Lung (tissue), 13 donors: Measurements from ENCODE around the gene RNF167. TPM values are rescaled to one million over a fixed set of nuclear protein-coding genes. Genes with fewer than 3 reads are reported as not detected.

Experiments used
- ATAC-seq: fragments of 200-7000 bp; cut with Tn5 transposase; one replicate; pipeline ENCODE4 v1.9.1; 2020; ENCODE audit warnings: moderate number of reproducible peaks; ENCODE audit not compliant: insufficient read depth, low FRiP score
- DNase-seq, 3 donors: peaks; one replicate each; pipeline ENCODE4 v3.0.0-alpha.2; 2013 to 2017
- H3K27ac ChIP-seq, 2 donors: one replicate each; pipeline ENCODE4 v1.5.1; 2013; ENCODE audit warnings: mild to moderate bottlenecking in 2 of 2, moderate library complexity in 2 of 2, control low read depth in 1 of 2, inconsistent platforms in 1 of 2, low read depth in 1 of 2, low read length in 1 of 2
- H3K27me3 ChIP-seq, 3 donors: one replicate each; pipeline ENCODE4 v1.5.1; 2013; ENCODE audit warnings: low read length in 2 of 3; ENCODE audit not compliant: control insufficient read depth in 3 of 3, insufficient read depth in 3 of 3
- H3K36me3 ChIP-seq, 4 donors: one replicate each; pipeline ENCODE4 v1.5.1; 2013; ENCODE audit warnings: low read length in 4 of 4, mild to moderate bottlenecking in 1 of 4, moderate library complexity in 1 of 4; ENCODE audit not compliant: control insufficient read depth in 4 of 4, insufficient read depth in 4 of 4
- H3K4me1 ChIP-seq, 5 donors: one replicate each; pipeline ENCODE4 v1.5.1; 2013; ENCODE audit warnings: low read length in 5 of 5, mild to moderate bottlenecking in 2 of 5, moderate library complexity in 1 of 5; ENCODE audit not compliant: control insufficient read depth in 5 of 5, insufficient read depth in 5 of 5
- H3K4me3 ChIP-seq: one replicate; pipeline ENCODE4 v1.5.1; 2013; ENCODE audit warnings: mild to moderate bottlenecking, control low read depth, moderate library complexity
- H3K9ac ChIP-seq, 2 donors: one replicate each; pipeline ENCODE4 v1.5.1; 2013; ENCODE audit warnings: low read length in 2 of 2, control low read depth in 1 of 2; ENCODE audit not compliant: insufficient read depth in 1 of 2
- H3K9me3 ChIP-seq, 4 donors: one replicate each; pipeline ENCODE4 v1.5.1; 2013; ENCODE audit warnings: low read length in 3 of 4, mild to moderate bottlenecking in 1 of 4, moderate library complexity in 1 of 4; ENCODE audit not compliant: control insufficient read depth in 4 of 4, insufficient read depth in 3 of 4
- WGBS, 2 donors: extraction: QIAGEN DNeasy Blood & Tissue Kit; methylation state at CpG; one replicate each; pipeline ENCODE4 v1.1.7; 2013; 5-methylcytosine and 5-hydroxymethylcytosine counted together
- polyA plus RNA-seq, 2 donors: library from polyadenylated mRNA; stranded (reverse); fragments of 200-250 nt; gene quantifications; one replicate each; pipeline ENCODE4 v1.2.1, GENCODE V29; 2013
- small RNA-seq: library from RNA; depleted of rRNA; stranded (forward); fragments of <200 nt; gene quantifications from one replicate; pipeline ENCODE3, GENCODE V24; 2014; ENCODE audit warnings: low replicate concordance
- total RNA-seq, 2 donors: library from RNA; depleted of rRNA in 1 of 2; stranded (reverse); fragments of >200 nt in 1 of 2; gene quantifications; one replicate each; pipeline ENCODE4 v1.2.1, GENCODE V29; 2014 to 2021
- TF ChIP-seq, protein P1 (sequence below): IDR thresholded peaks from 2 replicates; pipeline ENCODE4 v1.5.1; 2012; ENCODE audit warnings: mild to moderate bottlenecking; ENCODE audit errors: control extremely low read depth, extremely low read depth
- donor health status: control.
- donor health status: control.
- donor health status: Bipolar disorder and iron deficiency.
- donor health status: healthy.
- donor health status: DM: yes; HTN: yes; CAD: no.

RNF167 gene
- total and polyA plus RNA-seq, 4 donors = 30.8 to 142 (median 97.0) TPM

DNA sequence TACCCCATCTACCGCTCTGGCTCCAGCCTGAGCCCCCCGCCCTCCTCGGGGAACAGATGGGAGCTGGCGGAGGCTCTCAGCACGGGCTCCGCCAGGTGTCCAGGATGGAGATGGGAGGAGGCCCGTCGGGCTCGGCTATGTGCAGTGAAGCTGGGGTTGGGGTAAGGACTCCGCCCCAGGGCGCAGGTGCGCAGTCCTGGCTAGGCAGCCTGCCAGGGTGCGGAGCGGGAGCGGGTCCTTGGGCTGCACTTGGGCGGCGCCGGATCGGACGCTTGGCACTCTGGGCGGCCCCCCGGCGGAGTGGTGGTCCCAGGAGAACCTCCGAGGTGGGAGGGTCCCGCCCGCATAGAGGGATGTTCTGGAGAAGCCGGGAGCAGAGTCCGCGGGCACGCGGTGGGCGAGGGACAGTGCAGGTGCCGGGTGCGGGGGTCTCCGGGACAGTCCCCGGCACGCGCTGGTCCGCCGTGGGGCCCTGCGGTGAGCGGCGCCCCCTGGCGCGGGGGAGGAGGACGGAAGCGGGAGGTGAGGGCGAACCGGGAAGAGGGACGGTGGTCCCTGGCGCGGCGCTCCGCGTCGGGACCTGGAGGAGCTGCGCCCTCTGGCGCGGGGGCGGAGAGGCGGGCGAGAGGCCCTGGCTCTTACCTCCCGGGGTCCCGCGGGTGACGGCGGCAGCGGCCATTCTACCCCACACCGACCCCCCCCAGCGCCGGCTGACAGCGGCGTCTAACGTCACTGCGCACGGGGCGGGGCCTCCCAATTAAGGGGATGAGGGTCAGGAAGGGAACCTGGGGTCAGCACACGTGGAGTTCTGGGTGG, 47.1 kb downstream of the RNF167 start, which contains the start of gene CAMTA2:
Gene CAMTA2, minus strand, starts transcription at position 725 of the 816 bp plus-strand sequence. CDS start 1,453 bp downstream, outside the sequence.
- Histone ChIP-seq H3K4me1 (peaks cover 8 to 22% (median 14%) of the 10 kb centered on the region in 5 donors), H3K36me3 (peaks cover 3 to 9% (median 5%) of the 10 kb centered on the region in 4 donors), H3K27me3 (no peaks in the 10 kb centered on the region), H3K27ac (peak within 1 kb of the TSS; percentile 91 to 96), H3K9me3 (no peaks in the 10 kb centered on the region), H3K9ac (peak within 1 kb of the TSS; percentile 42 to 79), H3K4me3 (peak within 1 kb of the TSS; percentile 87)
- WGBS, 2 donors = 1% methylated on average over 63 to 78 of the region's 78 CpGs
- ATAC-seq (peak; percentile 88), DNase-seq (peak; percentile 78 to 86 (median 82))
- TF ChIP-seq, protein P1, sequence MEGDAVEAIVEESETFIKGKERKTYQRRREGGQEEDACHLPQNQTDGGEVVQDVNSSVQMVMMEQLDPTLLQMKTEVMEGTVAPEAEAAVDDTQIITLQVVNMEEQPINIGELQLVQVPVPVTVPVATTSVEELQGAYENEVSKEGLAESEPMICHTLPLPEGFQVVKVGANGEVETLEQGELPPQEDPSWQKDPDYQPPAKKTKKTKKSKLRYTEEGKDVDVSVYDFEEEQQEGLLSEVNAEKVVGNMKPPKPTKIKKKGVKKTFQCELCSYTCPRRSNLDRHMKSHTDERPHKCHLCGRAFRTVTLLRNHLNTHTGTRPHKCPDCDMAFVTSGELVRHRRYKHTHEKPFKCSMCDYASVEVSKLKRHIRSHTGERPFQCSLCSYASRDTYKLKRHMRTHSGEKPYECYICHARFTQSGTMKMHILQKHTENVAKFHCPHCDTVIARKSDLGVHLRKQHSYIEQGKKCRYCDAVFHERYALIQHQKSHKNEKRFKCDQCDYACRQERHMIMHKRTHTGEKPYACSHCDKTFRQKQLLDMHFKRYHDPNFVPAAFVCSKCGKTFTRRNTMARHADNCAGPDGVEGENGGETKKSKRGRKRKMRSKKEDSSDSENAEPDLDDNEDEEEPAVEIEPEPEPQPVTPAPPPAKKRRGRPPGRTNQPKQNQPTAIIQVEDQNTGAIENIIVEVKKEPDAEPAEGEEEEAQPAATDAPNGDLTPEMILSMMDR = peak; percentile 31

DNA sequence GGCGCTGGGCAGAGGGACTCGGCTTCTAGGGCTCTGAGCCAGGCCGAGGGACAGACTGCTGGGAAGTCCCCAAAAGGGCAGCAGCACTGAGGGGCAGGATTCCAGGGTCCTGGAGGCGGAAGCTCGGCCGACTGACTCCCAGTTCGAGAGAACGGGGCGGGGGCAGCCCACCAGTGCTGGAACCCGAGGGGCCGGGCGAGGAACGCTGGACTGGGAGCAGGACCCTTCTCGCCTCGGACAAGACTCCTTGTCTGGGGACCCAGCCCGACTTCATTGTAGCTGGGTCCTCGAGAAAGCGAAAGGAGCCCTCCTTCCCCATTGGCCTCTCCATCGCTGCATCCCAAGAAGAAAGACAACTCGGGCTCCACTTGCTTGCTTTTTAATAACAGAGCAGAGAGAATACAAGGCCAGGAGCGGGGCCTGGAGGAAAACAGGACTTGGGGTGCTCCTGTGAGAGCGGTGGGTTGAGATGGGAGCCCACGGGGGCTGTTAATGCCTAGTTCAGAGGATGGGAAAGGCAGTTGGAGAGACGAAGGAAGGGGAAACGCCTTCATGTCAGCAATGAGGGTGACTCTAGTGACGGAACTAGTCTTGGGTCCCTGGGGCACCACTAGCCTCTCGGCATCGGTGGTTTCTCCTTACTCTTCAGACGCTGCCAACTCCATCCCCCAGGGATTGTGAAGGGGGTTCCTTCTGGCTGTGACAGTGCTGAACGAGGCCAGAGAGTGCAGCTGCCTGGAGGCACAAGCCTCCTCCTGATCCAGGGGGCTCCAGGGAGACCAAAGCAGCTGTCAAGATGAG, 47.9 kb downstream of the RNF167 start:
- DNase-seq (peak in 1 of 3 donors; percentile 33), ATAC-seq (no peak)
- H3K27ac ChIP-seq = peak overlapping the region; percentile 91 to 96
- no peaks in the 10 kb centered on the region for H3K27me3 ChIP-seq
- peak overlapping the region; percentile 42 to 79 for H3K9ac ChIP-seq
- H3K36me3 ChIP-seq = peaks cover 0 to under 1% (median 0%) of the 10 kb centered on the region in 4 donors
- peaks cover 8 to 22% (median 14%) of the 10 kb centered on the region in 5 donors for H3K4me1 ChIP-seq
- no peaks in the 10 kb centered on the region for H3K9me3 ChIP-seq
- 2 to 3% methylated on average over 30 of the region's 30 CpGs for WGBS, 2 donors
- TF ChIP-seq, protein P1 = no peak
- peak overlapping the region; percentile 87 for H3K4me3 ChIP-seq

DNA sequence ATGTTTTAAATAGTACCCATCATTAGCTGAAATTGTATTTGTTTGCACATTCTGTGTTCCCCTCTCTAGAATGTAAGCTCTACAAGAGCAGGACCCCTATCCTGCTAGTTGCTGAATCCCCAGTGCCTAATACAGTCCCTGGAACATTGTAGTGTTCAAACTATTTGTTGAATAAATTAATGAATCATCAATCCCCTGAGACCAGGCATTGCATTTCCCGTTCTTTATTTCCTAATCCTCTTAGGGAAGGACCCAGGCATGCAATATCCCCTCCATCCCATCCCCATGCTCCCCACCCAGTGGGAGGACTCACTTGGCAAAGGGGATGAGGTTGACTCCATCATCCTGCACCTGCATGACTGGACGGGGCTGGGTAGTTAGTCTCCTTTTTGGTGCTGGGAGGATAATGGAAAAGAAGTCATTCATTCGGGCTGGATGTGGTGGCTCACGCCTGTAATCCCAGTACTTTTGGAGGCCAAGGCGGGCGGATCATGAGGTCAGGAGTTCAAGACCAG, 54.1 kb downstream of the RNF167 start:
- no peaks in the 10 kb centered on the region for H3K9me3 ChIP-seq
- DNase-seq = no peak
- no peak overlapping the region for H3K4me3 ChIP-seq
- H3K36me3 ChIP-seq = no peaks in the 10 kb centered on the region
- H3K9ac ChIP-seq = no peak overlapping the region
- peaks cover 0 to 13% (median 2%) of the 10 kb centered on the region in 5 donors for H3K4me1 ChIP-seq
- no peak overlapping the region for H3K27ac ChIP-seq
- TF ChIP-seq, protein P1 = no peak
- WGBS, 2 donors = 85 to 89% methylated on average over 6 of the region's 6 CpGs
- ATAC-seq = no peak
- H3K27me3 ChIP-seq = no peaks in the 10 kb centered on the region

Small RNA genes within 50 kb of the gene (small RNA-seq; reads per million reads assigned to genes)
- not detected for gene MIR6864
- not detected for gene MIR6865

Other genes starting within 250 kb of the RNF167 start
- 10 to 100 TPM; 26.6 to 53.9 TPM for gene PELP1, start 236.1 kb upstream of the RNF167 start, total RNA-seq
- 10 to 100 TPM; 21.0 to 28.6 TPM for gene PELP1, start 236.1 kb upstream of the RNF167 start, polyA plus RNA-seq
- 100 to 1,000 TPM in 1 of 2 donors, 10 to 100 TPM in 1; 27.2 to 186 TPM for gene ARRB2, start 229.6 kb upstream of the RNF167 start, total RNA-seq
- gene ARRB2, start 229.6 kb upstream of the RNF167 start, polyA plus RNA-seq = 100 to 1,000 TPM in 1 of 2 donors, 10 to 100 TPM in 1; 98.5 to 222 TPM
- 10 to 100 TPM; 14.3 to 27.3 TPM for gene MED11, start 208.8 kb upstream of the RNF167 start, total RNA-seq
- 10 to 100 TPM; 31.4 to 48.5 TPM for gene MED11, start 208.8 kb upstream of the RNF167 start, polyA plus RNA-seq
- gene ZMYND15, start 200.4 kb upstream of the RNF167 start, total RNA-seq = 1 to 10 TPM; 2.3 to 9.0 TPM
- gene ZMYND15, start 200.4 kb upstream of the RNF167 start, polyA plus RNA-seq = 1 to 10 TPM; 6.6 to 9.7 TPM
- gene CXCL16, start 200.3 kb upstream of the RNF167 start, total RNA-seq = 100 to 1,000 TPM in 1 of 2 donors, 10 to 100 TPM in 1; 32.7 to 139 TPM
- gene CXCL16, start 200.3 kb upstream of the RNF167 start, polyA plus RNA-seq = 100 to 1,000 TPM in 1 of 2 donors, 10 to 100 TPM in 1; 82.3 to 252 TPM
- not detected for gene TM4SF5, start 168.4 kb upstream of the RNF167 start, total RNA-seq
- not detected for gene TM4SF5, start 168.4 kb upstream of the RNF167 start, polyA plus RNA-seq
- gene VMO1, start 153.9 kb upstream of the RNF167 start, total RNA-seq = 10 to 100 TPM in 1 of 2 donors, 1 to 10 TPM in 1; 2.1 to 14.0 TPM
- 10 to 100 TPM; 21.3 to 21.8 TPM for gene VMO1, start 153.9 kb upstream of the RNF167 start, polyA plus RNA-seq
- under 1 TPM in 1 of 2 donors, not detected in 1; 0.34 TPM for gene GLTPD2, start 151.3 kb upstream of the RNF167 start, total RNA-seq
- gene GLTPD2, start 151.3 kb upstream of the RNF167 start, polyA plus RNA-seq = under 1 TPM in 1 of 2 donors, not detected in 1; 0.41 TPM
- 100 to 1,000 TPM in 1 of 2 donors, 10 to 100 TPM in 1; 63.7 to 141 TPM for gene PSMB6, start 144.1 kb upstream of the RNF167 start, total RNA-seq
- 100 to 1,000 TPM; 172 to 237 TPM for gene PSMB6, start 144.1 kb upstream of the RNF167 start, polyA plus RNA-seq
- 10 to 100 TPM; 27.1 to 42.3 TPM for gene PLD2, start 133.1 kb upstream of the RNF167 start, total RNA-seq
- 10 to 100 TPM; 18.0 to 22.4 TPM for gene PLD2, start 133.1 kb upstream of the RNF167 start, polyA plus RNA-seq
- 10 to 100 TPM; 39.2 to 95.4 TPM for gene MINK1, start 106.9 kb upstream of the RNF167 start, total RNA-seq
- 10 to 100 TPM; 36.5 to 62.8 TPM for gene MINK1, start 106.9 kb upstream of the RNF167 start, polyA plus RNA-seq
- gene C17orf107, start 40.7 kb upstream of the RNF167 start, total RNA-seq = 1 to 10 TPM; 2.8 to 4.5 TPM
- gene C17orf107, start 40.7 kb upstream of the RNF167 start, polyA plus RNA-seq = 1 to 10 TPM; 1.3 to 2.7 TPM
- gene CHRNE, start 37.2 kb upstream of the RNF167 start, total RNA-seq = 1 to 10 TPM in 1 of 2 donors, under 1 TPM in 1; 0.77 to 1.2 TPM
- gene CHRNE, start 37.2 kb upstream of the RNF167 start, polyA plus RNA-seq = 1 to 10 TPM in 1 of 2 donors, under 1 TPM in 1; 0.61 to 2.3 TPM
- gene GP1BA, start 8.0 kb upstream of the RNF167 start, total RNA-seq = under 1 TPM; 0.18 to 0.94 TPM
- 1 to 10 TPM in 1 of 2 donors, under 1 TPM in 1; 0.26 to 1.4 TPM for gene GP1BA, start 8.0 kb upstream of the RNF167 start, polyA plus RNA-seq
- 10 to 100 TPM; 34.8 to 65.8 TPM for gene SLC25A11, start 222 bp upstream of the RNF167 start, total RNA-seq
- gene SLC25A11, start 222 bp upstream of the RNF167 start, polyA plus RNA-seq = 10 to 100 TPM; 42.5 to 72.1 TPM
- gene PFN1, start 8.3 kb downstream of the RNF167 start, total RNA-seq = 100 to 1,000 TPM; 461 to 827 TPM
- gene PFN1, start 8.3 kb downstream of the RNF167 start, polyA plus RNA-seq = 1,000 to 10,000 TPM in 1 of 2 donors, 100 to 1,000 TPM in 1; 671 to 2,264 TPM
- gene ENO3, start 10.9 kb downstream of the RNF167 start, total RNA-seq = 10 to 100 TPM in 1 of 2 donors, 1 to 10 TPM in 1; 3.3 to 10.7 TPM
- gene ENO3, start 10.9 kb downstream of the RNF167 start, polyA plus RNA-seq = 1 to 10 TPM; 7.2 to 9.3 TPM
- 10 to 100 TPM; 63.8 to 75.4 TPM for gene SPAG7, start 27.5 kb downstream of the RNF167 start, total RNA-seq
- 100 to 1,000 TPM in 1 of 2 donors, 10 to 100 TPM in 1; 76.2 to 101 TPM for gene SPAG7, start 27.5 kb downstream of the RNF167 start, polyA plus RNA-seq
- 10 to 100 TPM; 15.0 to 53.4 TPM for gene CAMTA2, start 47.4 kb downstream of the RNF167 start, total RNA-seq
- gene CAMTA2, start 47.4 kb downstream of the RNF167 start, polyA plus RNA-seq = 10 to 100 TPM; 45.8 to 66.3 TPM
- 1 to 10 TPM; 1.9 to 2.0 TPM for gene INCA1, start 57.3 kb downstream of the RNF167 start, total RNA-seq
- 1 to 10 TPM in 1 of 2 donors, under 1 TPM in 1; 0.89 to 3.4 TPM for gene INCA1, start 57.3 kb downstream of the RNF167 start, polyA plus RNA-seq
- 100 to 1,000 TPM in 1 of 2 donors, 10 to 100 TPM in 1; 48.0 to 190 TPM for gene KIF1C, start 57.7 kb downstream of the RNF167 start, total RNA-seq
- 10 to 100 TPM; 61.8 to 89.8 TPM for gene KIF1C, start 57.7 kb downstream of the RNF167 start, polyA plus RNA-seq
- 1 to 10 TPM in 1 of 2 donors, under 1 TPM in 1; 0.54 to 1.3 TPM for gene SLC52A1, start 95.2 kb downstream of the RNF167 start, total RNA-seq
- under 1 TPM; 0.47 to 0.71 TPM for gene SLC52A1, start 95.2 kb downstream of the RNF167 start, polyA plus RNA-seq
- 1 to 10 TPM; 4.8 to 7.3 TPM for gene ZFP3, start 138.2 kb downstream of the RNF167 start, total RNA-seq
- 1 to 10 TPM; 2.3 to 2.6 TPM for gene ZFP3, start 138.2 kb downstream of the RNF167 start, polyA plus RNA-seq
- gene ZNF232, start 171.6 kb downstream of the RNF167 start, total RNA-seq = 10 to 100 TPM in 1 of 2 donors, 1 to 10 TPM in 1; 9.6 to 14.1 TPM
- gene ZNF232, start 171.6 kb downstream of the RNF167 start, polyA plus RNA-seq = 1 to 10 TPM; 6.8 to 9.4 TPM
- under 1 TPM; 0.31 to 0.46 TPM for gene USP6, start 175.8 kb downstream of the RNF167 start, total RNA-seq
- gene USP6, start 175.8 kb downstream of the RNF167 start, polyA plus RNA-seq = under 1 TPM; 0.05 to 0.10 TPM